Neural cell (in vitro differentiated cells): ENCODE results near the gene FNDC8. TPM values are rescaled to one million over a fixed set of nuclear protein-coding genes. Genes with fewer than 3 reads are reported as not detected.

ENCODE experiments used
- H2AFZ ChIP-seq: fragments of 200-600, 300-800 bp; sonication (generic), shearing (Covaris generic); 2 replicates; pipeline ENCODE4 v1.6.0; 2014; ENCODE audit warnings: low read depth, mild to moderate bottlenecking, antibody characterized with exemption, low read length, moderate library complexity
- H3F3A ChIP-seq: fragments of 200-600 bp; shearing (Covaris generic); 2 replicates; pipeline ENCODE4 v1.6.1; 2016; ENCODE audit warnings: mild to moderate bottlenecking, moderate library complexity, mixed read lengths, antibody characterized with exemption, low read length; ENCODE audit not compliant: insufficient read depth, poor library complexity, severe bottlenecking
- H3K27ac ChIP-seq: fragments of 200-600, 300-800 bp; sonication (generic), shearing (Covaris generic); 2 replicates; pipeline ENCODE4 v1.5.1; 2014; ENCODE audit warnings: mild to moderate bottlenecking, low read length, moderate library complexity
- H3K27me3 ChIP-seq: fragments of 300-800, 200-600 bp; sonication (generic), shearing (Covaris generic); 2 replicates; pipeline ENCODE4 v1.6.0; 2014; ENCODE audit warnings: mild to moderate bottlenecking, low read depth, low read length, moderate library complexity; ENCODE audit not compliant: insufficient read depth
- H3K36me3 ChIP-seq: fragments of 300-800, 200-600 bp; sonication (generic), shearing (Covaris generic); 2 replicates; pipeline ENCODE4 v1.5.1; 2014; ENCODE audit warnings: mild to moderate bottlenecking, antibody characterized with exemption, low read length, moderate library complexity; ENCODE audit not compliant: insufficient read depth
- H3K4me2 ChIP-seq: fragments of 300-800, 200-600 bp; sonication (generic), shearing (Covaris generic); 2 replicates; pipeline ENCODE4 v1.6.0; 2014; ENCODE audit warnings: mild to moderate bottlenecking, low read length
- H3K4me3 ChIP-seq: fragments of 300-800, 200-600 bp; sonication (generic), shearing (Covaris generic); 2 replicates; pipeline ENCODE4 v1.5.1; 2014; ENCODE audit warnings: mild to moderate bottlenecking, low read length, moderate library complexity
- H3K79me2 ChIP-seq: fragments of 200-600 bp; shearing (Covaris generic); replicated peaks from 2 replicates; pipeline ENCODE4 v1.6.0; 2014; ENCODE audit warnings: mild to moderate bottlenecking, low read length, moderate library complexity; ENCODE audit not compliant: insufficient read depth
- H3K9ac ChIP-seq: fragments of 300-800, 200-600 bp; sonication (generic), shearing (Covaris generic); 2 replicates; pipeline ENCODE4 v1.6.1; 2016; ENCODE audit warnings: mild to moderate bottlenecking, low read length, mixed read lengths
- H3K9me2 ChIP-seq: fragments of 200-600 bp; shearing (Covaris generic); 2 replicates; pipeline ENCODE4 v1.6.1; 2016; ENCODE audit warnings: mild to moderate bottlenecking, low read length, mixed read lengths; ENCODE audit not compliant: insufficient read depth
- H3K9me3 ChIP-seq: fragments of 200-600, 300-800 bp; sonication (generic), shearing (Covaris generic); 2 replicates; pipeline ENCODE4 v1.6.1; 2016; ENCODE audit warnings: mild to moderate bottlenecking, mixed run types, low read length, moderate library complexity, mixed read lengths
- H4K20me1 ChIP-seq: fragments of 200-600 bp; shearing (Covaris generic); 2 replicates; pipeline ENCODE4 v1.6.1; 2016; ENCODE audit warnings: mild to moderate bottlenecking, mixed run types; ENCODE audit not compliant: insufficient read depth
- EP300 ChIP-seq: fragments of 450-650 bp; conservative IDR thresholded peaks from 2 replicates; pipeline ENCODE4 v1.6.1; 2014; ENCODE audit warnings: antibody characterized with exemption, mild to moderate bottlenecking, moderate library complexity; ENCODE audit not compliant: poor library complexity, severe bottlenecking
- EZH2 ChIP-seq: fragments of 200-600, 300-800 bp; shearing (Covaris generic), sonication (generic); IDR thresholded peaks from 2 replicates; pipeline ENCODE4 v1.6.1; 2014; ENCODE audit warnings: antibody characterized with exemption, low read length, borderline replicate concordance, mild to moderate bottlenecking; ENCODE audit not compliant: insufficient read depth, poor library complexity, severe bottlenecking
- MXI1 ChIP-seq: fragments of 450-650 bp; conservative IDR thresholded peaks from 2 replicates; pipeline ENCODE4 v1.6.1; 2014; ENCODE audit warnings: antibody characterized with exemption, mild to moderate bottlenecking; ENCODE audit not compliant: poor library complexity, severe bottlenecking
- POLR2AphosphoS5 ChIP-seq: IDR thresholded peaks from 2 replicates; pipeline ENCODE4 v1.6.1; 2012
- RAD21 ChIP-seq: fragments of 450-650 bp; conservative IDR thresholded peaks from 2 replicates; pipeline ENCODE4 v1.6.1; 2014; ENCODE audit warnings: antibody characterized with exemption, mild to moderate bottlenecking, moderate library complexity
- REST ChIP-seq: IDR thresholded peaks from 2 replicates; pipeline ENCODE4 v1.6.1; 2012; ENCODE audit warnings: borderline replicate concordance
- SMC3 ChIP-seq: fragments of 450-650 bp; conservative IDR thresholded peaks from 2 replicates; pipeline ENCODE4 v1.6.1; 2014; ENCODE audit warnings: antibody characterized with exemption, mild to moderate bottlenecking, moderate library complexity; ENCODE audit not compliant: poor library complexity
- TAF1 ChIP-seq: IDR thresholded peaks from 2 replicates; pipeline ENCODE4 v1.6.1; 2012; ENCODE audit warnings: low read depth
- polyA plus RNA-seq: library from polyadenylated mRNA; depleted of rRNA; stranded (reverse); fragments of >200 nt; gene quantifications from 2 replicates; pipeline ENCODE4 v1.2.3, GENCODE V29; 2014
- TF ChIP-seq, protein P1 (sequence below): fragments of 450-650 bp; IDR thresholded peaks from 2 replicates; pipeline ENCODE4 v1.5.1; 2014; ENCODE audit warnings: antibody characterized with exemption, mild to moderate bottlenecking, moderate library complexity; ENCODE audit not compliant: poor library complexity, severe bottlenecking

The FNDC8 gene
- polyA plus RNA-seq, 1 donor from 2014 or later: not detected

DNA sequence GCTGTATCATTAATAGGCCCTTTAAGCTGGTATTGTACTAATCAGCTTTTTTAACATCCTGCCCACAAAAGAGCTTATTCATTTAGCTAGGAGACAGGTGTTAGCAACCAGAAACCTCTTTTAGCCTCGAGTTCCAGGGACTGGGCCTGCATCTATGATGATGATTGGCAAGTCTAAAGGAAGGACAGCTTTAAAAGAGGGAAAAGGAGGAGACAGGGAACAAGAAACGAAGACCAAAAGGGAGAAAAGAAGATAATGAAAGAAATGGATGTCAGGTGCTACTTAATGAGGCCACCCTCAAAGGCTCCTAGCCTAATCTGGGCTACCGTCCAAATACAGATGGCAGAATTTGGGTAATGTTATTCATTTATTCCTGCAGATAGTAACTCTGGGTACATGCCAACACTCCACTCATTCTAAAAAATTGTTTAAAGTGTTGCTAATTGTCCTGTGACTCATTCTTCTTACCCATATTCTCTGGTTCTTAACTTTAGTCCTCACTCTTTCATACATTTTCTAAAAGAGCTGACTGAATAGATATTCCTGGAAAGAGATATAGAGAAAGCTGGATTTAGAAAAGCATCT, 39.2 kb upstream of the FNDC8 start:
- H3K4me2 ChIP-seq: no peak overlapping the region
- H4K20me1 ChIP-seq: no peaks in the 10 kb centered on the region
- H3F3A ChIP-seq: no peaks in the 10 kb centered on the region
- TF ChIP-seq POLR2AphosphoS5: no peak
- H3K27me3 ChIP-seq: no peaks in the 10 kb centered on the region
- H3K36me3 ChIP-seq: no peaks in the 10 kb centered on the region
- no peak overlapping the region for H3K9ac ChIP-seq
- no peak overlapping the region for H3K4me3 ChIP-seq
- H3K79me2 ChIP-seq: peaks cover 14% of the 10 kb centered on the region
- H3K27ac ChIP-seq: no peak overlapping the region
- no peak overlapping the region for H2AFZ ChIP-seq
- no peaks in the 10 kb centered on the region for H3K9me2 ChIP-seq
- H3K9me3 ChIP-seq: no peaks in the 10 kb centered on the region

- Histone ChIP-seq H3K27me3 (no peaks in the 10 kb centered on the region), H3K9ac (no peak overlapping the region), H3K9me3 (no peaks in the 10 kb centered on the region), H3K9me2 (no peaks in the 10 kb centered on the region), H3K36me3 (no peaks in the 10 kb centered on the region), H3K4me3 (no peak overlapping the region), H3K4me2 (no peak overlapping the region), H3K79me2 (peaks cover 16% of the 10 kb centered on the region), H3K27ac (no peak overlapping the region), H2AFZ (no peak overlapping the region), H4K20me1 (no peaks in the 10 kb centered on the region), H3F3A (no peaks in the 10 kb centered on the region)
- no peak for TF ChIP-seq REST
- TF ChIP-seq SMC3: no peak
- TF ChIP-seq, protein P1, sequence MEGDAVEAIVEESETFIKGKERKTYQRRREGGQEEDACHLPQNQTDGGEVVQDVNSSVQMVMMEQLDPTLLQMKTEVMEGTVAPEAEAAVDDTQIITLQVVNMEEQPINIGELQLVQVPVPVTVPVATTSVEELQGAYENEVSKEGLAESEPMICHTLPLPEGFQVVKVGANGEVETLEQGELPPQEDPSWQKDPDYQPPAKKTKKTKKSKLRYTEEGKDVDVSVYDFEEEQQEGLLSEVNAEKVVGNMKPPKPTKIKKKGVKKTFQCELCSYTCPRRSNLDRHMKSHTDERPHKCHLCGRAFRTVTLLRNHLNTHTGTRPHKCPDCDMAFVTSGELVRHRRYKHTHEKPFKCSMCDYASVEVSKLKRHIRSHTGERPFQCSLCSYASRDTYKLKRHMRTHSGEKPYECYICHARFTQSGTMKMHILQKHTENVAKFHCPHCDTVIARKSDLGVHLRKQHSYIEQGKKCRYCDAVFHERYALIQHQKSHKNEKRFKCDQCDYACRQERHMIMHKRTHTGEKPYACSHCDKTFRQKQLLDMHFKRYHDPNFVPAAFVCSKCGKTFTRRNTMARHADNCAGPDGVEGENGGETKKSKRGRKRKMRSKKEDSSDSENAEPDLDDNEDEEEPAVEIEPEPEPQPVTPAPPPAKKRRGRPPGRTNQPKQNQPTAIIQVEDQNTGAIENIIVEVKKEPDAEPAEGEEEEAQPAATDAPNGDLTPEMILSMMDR: no peak
- no peak for TF ChIP-seq EZH2
- TF ChIP-seq POLR2AphosphoS5: no peak
- TF ChIP-seq TAF1: no peak
- no peak for TF ChIP-seq EP300
- TF ChIP-seq RAD21: no peak
- TF ChIP-seq MXI1: no peak
Measured at GRCh38 chr17:35083071-35083470, 38.3 kb upstream of the FNDC8 start.

- no peak overlapping the region for H2AFZ ChIP-seq
- no peaks in the 10 kb centered on the region for H3K9me2 ChIP-seq
- H3K27me3 ChIP-seq: no peaks in the 10 kb centered on the region
- H3K4me2 ChIP-seq: no peak overlapping the region
- H3K9ac ChIP-seq: no peak overlapping the region
- H4K20me1 ChIP-seq: no peaks in the 10 kb centered on the region
- H3K36me3 ChIP-seq: no peaks in the 10 kb centered on the region
- TF ChIP-seq REST: no peak
- no peak for TF ChIP-seq MXI1
- no peak for TF ChIP-seq TAF1
- TF ChIP-seq RAD21: no peak
- no peak for TF ChIP-seq EZH2
- no peak for TF ChIP-seq EP300
- TF ChIP-seq SMC3: no peak
- TF ChIP-seq POLR2AphosphoS5: no peak
- TF ChIP-seq, protein P1: no peak
- no peaks in the 10 kb centered on the region for H3F3A ChIP-seq
- H3K9me3 ChIP-seq: no peaks in the 10 kb centered on the region
- H3K4me3 ChIP-seq: no peak overlapping the region
- no peak overlapping the region for H3K27ac ChIP-seq
- H3K79me2 ChIP-seq: peaks cover 16% of the 10 kb centered on the region
Measured at GRCh38 chr17:35084987-35085386, 36.4 kb upstream of the FNDC8 start.
